ENCODE data around the gene TLE6.
"Not testable (repeated sequence)": the region's sequence is repeated elsewhere in the genome, so short reads cannot be mapped to it uniquely, and the experiment has no call there.

The TLE6 gene

DNA sequence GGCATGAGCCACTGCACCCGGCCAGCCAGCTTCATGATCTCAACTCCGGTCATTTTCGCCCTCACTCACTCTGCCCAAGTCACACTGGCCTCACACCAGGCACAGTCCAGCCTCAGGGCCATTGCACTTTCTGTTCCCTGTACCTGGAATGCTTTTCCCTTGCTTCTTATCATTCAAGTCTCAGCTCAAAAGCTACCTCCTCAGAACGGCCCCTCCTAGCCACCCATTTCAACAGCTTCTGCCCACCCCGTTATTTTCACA, 54.2 kb downstream of the TLE6 start:
- no peak for DNase-seq

GRCh38 chr19:3033595-3034405, 56.4 kb downstream of the TLE6 start:
- no peak for DNase-seq

DNA sequence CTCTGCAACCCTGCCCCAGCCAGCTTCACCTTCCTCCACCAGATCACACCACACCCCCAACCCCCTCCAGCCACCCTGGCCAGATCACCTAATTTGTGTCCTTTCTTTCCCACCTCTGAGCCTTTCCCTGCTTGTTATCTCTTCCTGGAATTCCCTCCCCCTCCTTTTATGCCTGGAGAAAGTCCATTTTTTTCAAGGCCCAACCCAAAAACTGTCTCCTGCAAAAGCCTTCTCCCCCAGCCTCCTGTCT, 57.0 kb downstream of the TLE6 start:
- no peak for DNase-seq

- no peak for DNase-seq
Measured at GRCh38 chr19:3034656-3035541, 57.5 kb downstream of the TLE6 start.

GRCh38 chr19:3035542-3036118, 58.3 kb downstream of the TLE6 start:
- peak; percentile 98 for DNase-seq

GRCh38 chr19:3036119-3036976, 59.0 kb downstream of the TLE6 start:
- DNase-seq, result peak; percentile 80

GRCh38 chr19:3036977-3037544, 59.7 kb downstream of the TLE6 start:
- DNase-seq, result not testable (repeated sequence)

DNA sequence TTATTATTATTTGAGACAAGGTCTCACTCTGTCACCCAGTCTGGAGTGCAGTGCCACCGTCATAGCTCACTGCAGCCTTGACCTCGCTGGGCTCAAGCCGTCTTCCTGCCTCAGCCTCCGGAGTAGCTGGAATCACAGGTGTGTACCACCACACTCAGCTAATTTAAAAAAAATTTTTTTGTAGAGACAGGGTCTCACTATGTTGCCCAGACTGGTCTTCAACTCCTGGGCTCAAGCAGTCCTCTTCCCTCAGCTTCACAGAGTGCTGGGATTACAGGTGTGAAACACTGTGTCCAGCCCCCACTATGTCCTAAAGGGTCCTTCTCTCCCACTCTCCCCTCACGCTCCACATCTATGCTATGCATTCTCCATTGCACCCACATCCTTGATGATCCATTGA, 60.9 kb downstream of the TLE6 start:
- no peak for DNase-seq

DNA sequence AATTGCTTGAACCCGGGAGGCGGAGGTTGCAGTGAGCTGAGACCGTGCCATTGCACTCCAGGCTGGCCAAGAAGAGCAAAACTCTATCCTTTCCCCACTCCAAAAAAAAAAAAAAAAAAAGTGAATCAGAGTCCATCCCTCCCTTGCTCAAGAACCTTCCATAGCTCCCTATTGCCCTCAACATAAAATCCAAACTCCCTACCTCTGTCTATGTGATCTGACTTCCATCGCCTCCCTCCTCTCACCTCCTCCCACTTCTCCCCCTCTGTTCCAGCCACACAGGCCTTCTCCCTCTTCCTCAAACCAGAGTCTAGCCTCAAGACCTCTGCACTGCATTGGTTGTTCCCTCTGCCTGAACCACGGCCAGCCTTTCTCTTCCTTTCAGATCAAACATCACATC, 61.8 kb downstream of the TLE6 start:
- DNase-seq, result no peak

DNA sequence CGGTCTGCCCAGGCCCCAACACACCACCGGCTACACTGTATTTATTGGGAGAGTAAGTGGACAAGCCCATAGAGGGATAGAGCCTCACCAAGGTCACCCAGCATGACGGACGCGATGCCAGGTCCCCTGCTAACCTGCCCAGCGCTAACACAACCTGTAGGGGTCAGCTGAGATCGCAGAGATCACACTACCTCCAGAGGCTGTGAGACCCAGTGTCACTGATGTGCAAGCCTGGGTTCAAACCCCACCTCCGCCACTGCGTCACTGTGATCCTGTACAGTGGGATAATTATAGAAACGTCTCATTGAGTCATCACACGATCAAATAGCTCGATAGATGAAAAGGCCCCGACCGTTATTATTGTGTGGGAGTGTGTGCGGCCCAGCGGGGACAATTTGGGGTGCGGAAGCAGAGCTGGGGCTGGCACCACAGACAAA, 62.3 kb downstream of the TLE6 start:
- DNase-seq, result no peak

- DNase-seq, result no peak
Measured at GRCh38 chr19:3041327-3041726, 64.0 kb downstream of the TLE6 start.

DNA sequence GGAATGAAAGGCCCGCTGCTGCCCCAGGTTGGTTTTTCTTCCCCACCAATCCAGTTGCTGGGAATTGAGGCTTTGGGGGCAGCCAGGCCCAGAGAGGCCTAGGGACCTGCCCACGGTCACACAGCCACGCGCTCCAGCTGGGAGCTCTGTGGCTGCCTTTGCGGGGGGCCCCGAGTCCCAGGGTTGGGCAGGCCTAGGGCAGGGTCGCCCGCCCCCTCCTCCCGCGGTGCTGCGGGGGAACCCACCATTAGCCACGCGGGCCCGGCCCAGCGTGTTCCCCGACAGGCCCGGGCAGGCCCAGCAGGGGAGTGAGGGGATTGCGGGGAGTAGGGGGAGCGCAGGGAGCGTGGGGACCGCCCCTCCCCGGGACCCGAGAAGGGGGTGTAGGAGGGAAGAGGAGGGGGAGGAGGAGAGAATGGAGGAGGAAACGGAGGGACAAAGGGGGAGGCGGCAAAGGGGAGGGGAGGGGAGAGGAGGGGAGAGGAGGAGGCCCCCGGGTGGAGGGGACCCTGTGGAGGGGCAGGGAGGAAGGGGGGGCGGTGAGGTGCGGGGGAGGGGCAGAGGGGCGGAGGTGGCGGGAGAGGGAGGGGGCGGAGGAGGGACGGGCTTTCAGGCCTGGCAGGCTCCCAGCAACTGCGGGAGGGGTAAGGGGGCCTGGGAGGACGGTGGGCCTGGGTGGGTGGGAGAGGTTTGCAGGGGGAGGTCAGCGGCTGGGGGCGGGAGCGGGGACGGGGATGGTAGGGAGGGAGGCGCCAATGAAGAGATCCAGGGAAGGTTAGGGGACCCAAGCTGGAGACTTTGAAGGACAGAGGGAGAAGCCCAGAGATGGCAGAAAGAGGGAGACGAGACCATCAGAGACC, 64.6 kb downstream of the TLE6 start:
- DNase-seq, result no peak

GRCh38 chr19:3042621-3043267, 65.4 kb downstream of the TLE6 start:
- DNase-seq, result no peak

Data from NCI-H524 treated with DMSO at 0.1 percent for 48 hours (cell line).